Suprapubic skin (tissue), 2 donors: Measurements from ENCODE around the gene IVD.

ENCODE experiments used
- EP300 ChIP-seq: sonication (generic); formaldehyde crosslinking; IDR thresholded peaks from one replicate; pipeline ENCODE4 v1.6.1; 2017; ENCODE audit warnings: antibody characterized with exemption
- POLR2A ChIP-seq, 2 donors: fragments of 450-650 bp; IDR thresholded peaks; one replicate each; pipeline ENCODE4 v1.6.1; 2017; ENCODE audit warnings: antibody characterized with exemption in 2 of 2, mild to moderate bottlenecking in 2 of 2, moderate library complexity in 2 of 2

- no peak for TF ChIP-seq EP300
- TF ChIP-seq POLR2A (IDR thresholded peaks at IDR 0.05) = no peak
Measured at GRCh38 chr15:40438712-40439111, 33.1 kb downstream of the IVD start.
